HL-60 (cell line): ENCODE data around the gene CBLN3.

Experiments
- CTCF ChIP-seq: IDR thresholded peaks from one replicate; pipeline ENCODE4 v1.5.1; 2011; ENCODE audit warnings: low read length, control low read depth, inconsistent platforms; ENCODE audit not compliant: insufficient read depth
- GABPA ChIP-seq: IDR thresholded peaks from 2 replicates; pipeline ENCODE4 v1.6.1; 2012; ENCODE audit warnings: low read depth
- POLR2AphosphoS5 ChIP-seq: IDR thresholded peaks from 2 replicates; pipeline ENCODE4 v1.6.1; 2012; ENCODE audit warnings: low read depth
- TF ChIP-seq, protein P1 (sequence below): IDR thresholded peaks from 2 replicates; pipeline ENCODE4 v1.6.1; 2012; ENCODE audit warnings: low read depth; ENCODE audit not compliant: insufficient replicate concordance

DNA sequence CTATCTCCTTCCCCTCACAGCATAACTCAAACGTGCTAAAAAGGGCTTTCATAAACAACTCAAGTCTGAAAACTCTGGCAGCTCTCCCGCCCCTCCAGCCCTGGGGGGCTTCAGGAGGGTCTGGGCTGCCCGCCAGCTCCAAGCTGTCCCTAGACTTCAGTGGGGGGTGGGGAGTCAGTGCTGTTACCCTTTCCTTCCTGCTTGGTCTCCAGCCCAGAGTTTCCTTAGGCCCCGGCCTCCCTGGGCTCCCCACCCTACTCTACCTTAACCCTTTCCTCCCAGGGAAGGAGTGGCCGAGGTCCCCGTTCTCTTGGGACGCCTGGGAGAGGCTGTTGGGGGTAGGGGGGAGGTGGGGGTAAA, 31.2 kb downstream of the CBLN3 start:
- TF ChIP-seq CTCF: no peak
- TF ChIP-seq, protein P1, sequence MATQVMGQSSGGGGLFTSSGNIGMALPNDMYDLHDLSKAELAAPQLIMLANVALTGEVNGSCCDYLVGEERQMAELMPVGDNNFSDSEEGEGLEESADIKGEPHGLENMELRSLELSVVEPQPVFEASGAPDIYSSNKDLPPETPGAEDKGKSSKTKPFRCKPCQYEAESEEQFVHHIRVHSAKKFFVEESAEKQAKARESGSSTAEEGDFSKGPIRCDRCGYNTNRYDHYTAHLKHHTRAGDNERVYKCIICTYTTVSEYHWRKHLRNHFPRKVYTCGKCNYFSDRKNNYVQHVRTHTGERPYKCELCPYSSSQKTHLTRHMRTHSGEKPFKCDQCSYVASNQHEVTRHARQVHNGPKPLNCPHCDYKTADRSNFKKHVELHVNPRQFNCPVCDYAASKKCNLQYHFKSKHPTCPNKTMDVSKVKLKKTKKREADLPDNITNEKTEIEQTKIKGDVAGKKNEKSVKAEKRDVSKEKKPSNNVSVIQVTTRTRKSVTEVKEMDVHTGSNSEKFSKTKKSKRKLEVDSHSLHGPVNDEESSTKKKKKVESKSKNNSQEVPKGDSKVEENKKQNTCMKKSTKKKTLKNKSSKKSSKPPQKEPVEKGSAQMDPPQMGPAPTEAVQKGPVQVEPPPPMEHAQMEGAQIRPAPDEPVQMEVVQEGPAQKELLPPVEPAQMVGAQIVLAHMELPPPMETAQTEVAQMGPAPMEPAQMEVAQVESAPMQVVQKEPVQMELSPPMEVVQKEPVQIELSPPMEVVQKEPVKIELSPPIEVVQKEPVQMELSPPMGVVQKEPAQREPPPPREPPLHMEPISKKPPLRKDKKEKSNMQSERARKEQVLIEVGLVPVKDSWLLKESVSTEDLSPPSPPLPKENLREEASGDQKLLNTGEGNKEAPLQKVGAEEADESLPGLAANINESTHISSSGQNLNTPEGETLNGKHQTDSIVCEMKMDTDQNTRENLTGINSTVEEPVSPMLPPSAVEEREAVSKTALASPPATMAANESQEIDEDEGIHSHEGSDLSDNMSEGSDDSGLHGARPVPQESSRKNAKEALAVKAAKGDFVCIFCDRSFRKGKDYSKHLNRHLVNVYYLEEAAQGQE: no peak
- no peak for TF ChIP-seq POLR2AphosphoS5
- TF ChIP-seq GABPA: no peak
